NCI-H524 (cell line): ENCODE results near the gene DOK1.

ENCODE experiments used
- DNase-seq, 2 experiments: peaks; one replicate each; lab custom pipeline; 2025; lab: John Stamatoyannopoulos, UW

Gene DOK1

GRCh38 chr2:74599676-74600075 lies 45.2 kb downstream of the DOK1 start:
- DNase-seq = no peak

- DNase-seq = no peak
Measured at GRCh38 chr2:74602586-74603281, 48.2 kb downstream of the DOK1 start.

- DNase-seq = no peak
Measured at GRCh38 chr2:74603282-74604000, 48.9 kb downstream of the DOK1 start.

- no peak for DNase-seq
Measured at GRCh38 chr2:74606927-74607326, 52.4 kb downstream of the DOK1 start.
